Activated CD4-positive, CD25-positive, alpha-beta regulatory T cell treated with anti-CD3 and anti-CD28 coated beads, Interleukin-2, amount 50 U/mL, for 16 hours (primary cell): Measurements from ENCODE around the gene ATXN7.

Source experiments
- DNase-seq: peaks from one replicate; pipeline ENCODE4 v3.0.0-alpha.2; 2020; ENCODE audit warnings: low read depth, low spot score

Gene ATXN7

GRCh38 chr3:64019271-64019670 lies 155.6 kb downstream of the ATXN7 start:
- no peak for DNase-seq

GRCh38 chr3:64019879-64020278 lies 156.2 kb downstream of the ATXN7 start:
- DNase-seq = no peak

DNA sequence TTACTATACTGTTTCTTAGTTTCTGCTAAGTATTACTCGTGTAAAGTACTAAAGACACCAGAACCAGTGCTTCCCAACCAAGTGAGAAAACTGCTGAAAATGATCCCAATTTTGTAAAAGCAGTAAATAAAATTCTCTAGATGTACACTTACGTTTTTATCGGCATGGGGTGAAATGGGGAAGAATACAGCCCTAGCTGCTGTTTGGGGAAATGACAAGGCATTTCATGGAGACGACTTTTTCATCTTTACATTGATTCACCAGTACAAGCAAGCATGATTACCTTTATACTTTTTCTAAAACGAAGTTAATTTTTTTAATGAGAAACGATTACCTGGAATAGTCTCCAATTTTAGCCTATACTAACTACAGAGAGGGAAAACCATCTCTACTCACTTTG lies 158.3 kb downstream of the ATXN7 start:
- DNase-seq = no peak

DNA sequence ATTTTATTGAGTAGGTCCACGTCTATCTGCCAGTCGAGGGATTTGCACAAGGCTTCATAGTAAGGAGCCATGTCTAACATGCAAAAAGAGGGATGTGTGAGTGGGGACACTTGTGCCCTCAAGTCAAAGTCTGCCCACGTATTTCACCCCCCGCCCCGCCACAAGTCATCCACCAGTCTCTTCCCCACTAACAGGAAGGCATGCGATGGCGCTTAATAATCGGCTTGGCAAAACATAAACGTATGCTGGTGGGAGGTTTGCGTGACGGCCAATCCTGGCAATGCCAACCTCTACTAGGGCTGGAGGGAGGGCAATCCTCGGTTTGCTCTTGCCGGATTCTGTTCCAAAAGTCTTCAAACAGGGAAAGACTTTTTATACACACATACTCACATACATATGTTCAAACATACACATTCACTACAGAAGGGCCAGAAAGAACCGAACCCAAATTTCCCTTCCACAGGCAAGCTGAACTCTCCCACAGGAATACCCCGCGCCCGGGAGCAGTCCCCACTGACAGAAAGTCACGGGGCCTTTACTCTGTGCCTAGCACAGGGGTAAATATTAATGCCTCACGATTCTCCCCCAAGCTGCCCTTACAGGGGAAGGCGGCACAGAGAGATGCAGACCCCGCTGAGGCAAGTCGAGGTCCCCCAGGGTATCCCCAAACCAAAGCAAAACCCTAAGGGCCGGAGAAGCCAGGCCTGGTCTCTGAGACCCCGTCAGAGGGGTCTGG lies 159.0 kb downstream of the ATXN7 start:
- DNase-seq = no peak

DNA sequence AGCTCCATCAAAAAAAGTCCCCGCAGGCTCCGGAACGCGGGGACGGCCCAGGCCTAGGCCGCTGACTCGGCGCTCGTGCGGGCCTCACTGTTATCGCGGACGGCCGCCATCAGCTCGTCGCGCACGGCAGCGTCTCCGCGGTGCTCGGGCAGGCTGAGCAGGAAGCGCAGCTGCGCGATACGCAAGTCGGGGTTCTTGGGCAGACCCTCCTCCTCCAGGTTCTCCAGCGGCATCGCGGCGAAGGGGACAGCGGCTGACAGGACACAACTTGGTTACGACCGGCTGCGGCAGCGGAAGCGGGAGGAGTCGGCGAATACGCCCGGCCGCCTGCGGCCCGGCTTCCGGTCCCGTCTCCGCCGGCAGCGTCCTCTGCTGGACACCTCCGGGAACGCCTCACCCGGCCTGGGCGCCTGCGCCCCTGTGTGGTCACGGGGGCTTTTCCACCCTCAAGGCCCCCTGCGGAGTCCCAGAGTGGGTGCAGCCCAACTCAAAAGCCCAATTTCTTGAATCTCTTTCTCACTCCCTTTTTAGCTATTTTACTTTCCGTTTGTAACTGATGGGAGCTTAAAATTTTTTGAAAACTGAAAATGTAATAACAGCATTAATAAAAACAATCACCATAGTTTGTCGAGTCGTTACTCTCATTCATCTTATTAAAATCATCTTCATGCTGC lies 159.7 kb downstream of the ATXN7 start, which contains the start of gene PSMD6:
Gene PSMD6 (minus strand): TSS at position 308 of the 674 bp plus-strand sequence. CDS start 75 bp downstream, at position 233.
- DNase-seq = peak; percentile 84

- DNase-seq = no peak
Measured at GRCh38 chr3:64023861-64024223, 160.2 kb downstream of the ATXN7 start.

DNA sequence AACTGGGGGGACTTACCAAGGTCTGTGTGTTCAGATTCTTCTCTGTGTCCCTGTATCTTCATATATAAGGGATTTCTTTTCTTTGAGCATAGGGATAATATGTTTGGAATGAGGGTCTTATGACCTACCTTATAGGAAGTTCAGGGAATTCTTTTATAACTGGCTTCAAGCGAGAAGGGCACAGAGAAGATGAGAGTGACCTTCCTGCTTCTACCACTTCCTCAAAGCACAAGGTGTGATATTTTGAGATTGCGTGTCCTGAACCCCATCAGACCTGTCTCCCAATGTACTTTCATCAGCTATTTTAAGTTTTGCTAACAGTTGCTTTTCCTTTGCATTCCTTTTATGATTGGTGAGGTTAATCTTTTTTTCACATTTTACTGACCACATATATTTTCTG lies 162.7 kb downstream of the ATXN7 start:
- DNase-seq = no peak

- no peak for DNase-seq
Measured at GRCh38 chr3:64027658-64028057, 164.0 kb downstream of the ATXN7 start.

DNA sequence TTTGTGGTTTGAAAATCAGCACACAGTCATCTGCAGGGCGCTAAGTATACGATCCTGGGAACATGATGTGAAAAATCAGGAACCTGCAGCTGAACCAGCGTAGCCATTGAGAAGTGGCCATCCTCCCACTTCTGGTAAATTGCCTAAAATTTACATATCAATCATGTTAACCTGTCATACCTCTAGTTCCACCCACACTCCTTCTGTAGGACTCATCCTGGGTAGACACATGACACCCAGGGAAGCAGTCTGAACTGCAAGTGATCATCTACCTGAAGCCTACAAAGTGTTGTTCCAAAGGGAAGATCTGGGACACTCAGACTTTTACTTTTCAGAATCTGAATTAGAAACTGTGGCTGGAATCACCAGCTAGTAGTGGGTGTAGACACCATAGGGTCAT lies 165.1 kb downstream of the ATXN7 start:
- DNase-seq = no peak

GRCh38 chr3:64029287-64029686 lies 165.6 kb downstream of the ATXN7 start:
- no peak for DNase-seq

GRCh38 chr3:64030741-64031140 lies 167.1 kb downstream of the ATXN7 start:
- peak; percentile 52 for DNase-seq

DNA sequence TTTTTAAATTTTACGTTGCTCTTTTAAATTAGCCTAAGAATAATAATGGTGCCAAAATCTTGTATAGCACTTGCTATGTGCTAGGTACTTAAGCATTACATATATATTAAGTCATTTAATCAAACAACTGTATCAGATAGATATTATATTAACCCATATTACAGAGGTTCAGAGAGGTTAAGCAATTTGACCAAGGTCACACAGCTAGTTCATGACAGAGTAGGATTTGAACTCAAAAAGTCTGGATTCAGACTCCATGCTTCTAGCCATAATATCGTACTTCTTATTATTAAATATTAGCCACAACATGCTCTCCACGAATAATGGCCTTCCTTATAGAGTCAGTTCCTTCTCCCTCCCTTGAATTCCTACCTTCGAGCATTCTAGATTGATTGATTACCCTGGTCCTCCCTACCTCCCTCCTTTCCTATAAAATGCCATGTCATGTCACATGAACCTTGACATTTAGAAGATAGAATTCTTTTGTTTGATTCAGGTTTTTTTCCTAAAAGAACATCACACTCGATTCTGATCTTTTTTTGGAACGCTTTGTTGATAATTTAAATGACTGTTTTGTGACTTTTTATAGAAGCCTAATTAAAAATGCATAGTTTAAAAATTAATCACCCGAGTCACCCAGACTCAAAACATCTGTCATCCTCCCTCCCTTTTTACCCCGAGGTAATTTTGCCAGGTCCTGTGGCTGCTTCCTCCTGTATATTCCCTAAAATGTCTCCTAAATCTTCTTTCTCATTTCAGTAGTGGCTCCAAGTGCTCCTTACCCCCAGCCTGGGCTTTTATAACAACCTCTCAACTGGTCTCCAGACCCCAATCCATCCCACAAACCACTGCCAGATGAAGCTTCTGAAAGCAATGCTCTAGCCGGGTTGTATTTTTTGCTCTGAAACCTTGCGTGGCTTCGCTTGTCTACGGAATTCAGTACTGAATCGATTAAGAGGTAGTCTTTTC lies 168.2 kb downstream of the ATXN7 start:
- DNase-seq = no peak

DNA sequence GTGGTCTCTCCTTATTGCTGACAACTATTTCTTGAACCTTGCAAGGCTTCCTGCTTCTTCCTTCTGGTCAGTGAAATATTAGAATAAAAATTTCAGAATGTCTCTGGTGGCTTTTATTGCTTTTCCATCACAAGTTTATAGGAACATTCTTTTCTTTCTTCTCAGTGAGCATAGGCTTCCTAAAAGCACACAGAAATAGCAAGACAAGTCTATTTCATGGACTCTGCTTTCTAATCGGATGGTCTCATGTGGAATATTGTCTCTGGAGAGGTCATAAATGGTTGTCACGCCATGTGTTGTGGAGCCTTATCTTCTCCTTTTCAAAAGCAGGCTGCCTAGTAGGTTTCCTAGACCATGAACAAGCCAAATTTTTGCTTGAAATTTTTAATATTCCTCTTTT lies 169.4 kb downstream of the ATXN7 start:
- no peak for DNase-seq

GRCh38 chr3:64037084-64037483 lies 173.4 kb downstream of the ATXN7 start:
- DNase-seq = no peak

- no peak for DNase-seq
Measured at GRCh38 chr3:64038253-64038767, 174.6 kb downstream of the ATXN7 start.

GRCh38 chr3:64039332-64039731 lies 175.7 kb downstream of the ATXN7 start:
- no peak for DNase-seq

- DNase-seq = no peak
Measured at GRCh38 chr3:64039981-64040733, 176.5 kb downstream of the ATXN7 start.

- no peak for DNase-seq
Measured at GRCh38 chr3:64042952-64043351, 179.3 kb downstream of the ATXN7 start.

DNA sequence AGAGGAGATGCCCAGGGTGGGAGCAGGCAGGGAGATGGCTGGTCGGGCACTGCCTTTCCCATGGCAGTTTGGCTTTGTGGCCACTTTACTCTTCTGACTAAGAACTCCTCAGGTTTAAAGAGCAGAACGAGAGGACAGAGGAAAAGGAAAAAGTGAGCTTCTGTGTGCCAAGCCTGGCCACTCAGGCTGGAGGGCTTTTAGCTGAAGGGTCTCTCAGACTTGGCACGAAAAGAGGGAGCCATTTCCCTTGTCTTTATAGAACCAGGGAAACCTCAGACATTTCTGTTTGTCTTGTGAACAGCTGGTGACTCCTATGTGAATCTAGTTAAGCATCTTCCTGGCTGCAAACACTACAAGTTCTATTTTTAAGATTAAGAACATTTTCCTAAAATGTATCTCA lies 182.9 kb downstream of the ATXN7 start:
- no peak for DNase-seq

DNA sequence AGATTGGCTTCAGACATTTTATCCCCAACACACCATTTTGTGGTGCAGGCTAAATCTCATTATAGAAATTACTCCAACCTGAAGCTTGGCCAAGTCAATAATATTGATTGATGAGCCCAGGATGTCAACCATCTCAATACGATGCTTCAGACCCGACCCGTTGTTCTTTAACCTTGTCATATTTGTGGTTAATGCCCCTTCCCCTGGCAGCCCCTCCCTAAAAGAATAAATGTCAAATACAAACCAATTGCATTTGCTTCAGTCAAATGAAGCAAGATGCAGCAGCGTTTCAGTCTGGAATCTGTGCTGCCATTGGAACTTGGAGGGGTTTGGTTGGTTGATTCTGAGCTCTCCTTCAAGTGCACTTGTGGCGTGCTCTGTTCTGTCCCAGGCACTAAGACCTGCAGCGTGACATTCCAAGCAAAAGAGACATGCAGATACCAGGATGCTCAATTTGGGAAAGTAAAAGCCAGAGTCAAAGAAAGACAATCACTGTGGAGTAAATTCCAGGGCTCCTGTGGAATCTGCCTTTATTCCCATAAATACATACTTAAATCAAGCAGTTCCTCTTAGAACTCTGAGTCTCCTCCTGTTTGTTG lies 183.4 kb downstream of the ATXN7 start:
- DNase-seq = no peak

GRCh38 chr3:64047787-64048186 lies 184.1 kb downstream of the ATXN7 start:
- no peak for DNase-seq
